ENCODE results near the gene DNAAF1. TPM values are rescaled to one million over a fixed set of nuclear protein-coding genes. Genes with fewer than 3 reads are reported as not detected.

The DNAAF1 gene
- total RNA-seq (ENCODE audit: low replicate concordance): 0.09 TPM in 1 of 2 replicates, not detected in the other

- TF ChIP-seq CTCF (IDR thresholded peaks at IDR 0.05; ENCODE audit: insufficient read depth, low read length): no peak
- H3K4me3 ChIP-seq (ENCODE audit: low read depth, low read length): peak within 1 kb of the TSS; percentile 86
- peak; percentile 72 for DNase-seq (ENCODE audit: low read depth)
Observed at GRCh38 chr16:84144859-84145639, at the start of gene DNAAF1, which contains the start of gene HSDL1. TSS of gene DNAAF1 (plus strand) at chr16:84145308. CDS start at chr16:84145441, 133 bp downstream. TSS of gene HSDL1 (minus strand) at chr16:84145177. CDS start at chr16:84131321, 13,856 bp downstream.

- no peak for DNase-seq (ENCODE audit: low read depth)
- no peak for TF ChIP-seq CTCF (IDR thresholded peaks at IDR 0.05; ENCODE audit: insufficient read depth, low read length)
Observed at GRCh38 chr16:84095466-84095865, 49.6 kb upstream of the DNAAF1 start.

GRCh38 chr16:84096447-84097005, 48.6 kb upstream of the DNAAF1 start:
- DNase-seq (ENCODE audit: low read depth): no peak
- TF ChIP-seq CTCF (IDR thresholded peaks at IDR 0.05; ENCODE audit: insufficient read depth, low read length): no peak
- H3K4me3 ChIP-seq (ENCODE audit: low read depth, low read length): no peak overlapping the region

More at GRCh38 chr16:84095466-84095865, 49.6 kb upstream of the DNAAF1 start:
- H3K4me3 ChIP-seq (ENCODE audit: low read depth, low read length): no peak overlapping the region

GRCh38 chr16:84098939-84099338, 46.2 kb upstream of the DNAAF1 start:
- no peak for DNase-seq (ENCODE audit: low read depth)
- H3K4me3 ChIP-seq (ENCODE audit: low read depth, low read length): no peak overlapping the region
- TF ChIP-seq CTCF (IDR thresholded peaks at IDR 0.05; ENCODE audit: insufficient read depth, low read length): no peak

DNA sequence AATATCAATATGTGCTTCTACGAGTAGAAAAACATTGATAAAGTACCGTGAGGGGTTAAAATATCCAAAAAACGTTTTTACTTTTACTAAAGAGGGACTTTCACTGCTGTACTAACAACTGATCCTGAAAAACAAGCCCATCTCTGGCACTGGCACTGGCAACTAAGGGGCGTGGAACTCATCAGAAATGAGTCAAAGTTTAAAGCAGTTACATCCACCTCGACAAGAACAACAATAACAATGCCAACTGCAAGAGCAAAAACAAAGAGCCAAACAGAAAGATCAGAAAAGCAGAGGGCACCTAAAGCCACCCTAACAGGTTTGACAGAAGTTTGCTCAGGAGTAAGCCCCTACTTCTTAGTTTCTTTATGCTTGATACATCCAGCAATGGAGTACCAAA, 41.4 kb upstream of the DNAAF1 start:
- H3K4me3 ChIP-seq (ENCODE audit: low read depth, low read length): no peak overlapping the region
- peak; percentile 30 for DNase-seq (ENCODE audit: low read depth)
- TF ChIP-seq CTCF (IDR thresholded peaks at IDR 0.05; ENCODE audit: insufficient read depth, low read length): no peak

DNA sequence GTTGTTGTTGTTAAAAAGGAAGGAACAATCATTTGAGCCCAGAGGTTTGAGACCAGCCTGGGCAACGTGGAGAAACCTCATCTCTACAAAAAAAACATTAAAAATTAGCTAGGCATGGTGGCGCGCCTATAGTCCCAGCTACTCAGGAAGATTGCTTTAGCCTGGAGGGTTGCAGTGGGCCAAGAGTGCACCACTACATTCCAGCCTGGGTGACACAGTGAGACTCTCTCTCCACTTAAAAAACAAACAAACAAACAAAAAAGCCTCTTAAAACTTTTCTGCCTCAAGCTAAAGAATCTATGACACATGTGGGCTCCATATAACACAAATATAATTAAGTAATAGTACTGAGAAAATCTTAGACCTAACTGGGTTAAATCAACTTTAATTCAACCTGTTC, 40.9 kb upstream of the DNAAF1 start:
- no peak for TF ChIP-seq CTCF (IDR thresholded peaks at IDR 0.05; ENCODE audit: insufficient read depth, low read length)
- H3K4me3 ChIP-seq (ENCODE audit: low read depth, low read length): no peak overlapping the region
- DNase-seq (ENCODE audit: low read depth): no peak

Data from fibroblast of the aortic adventitia (primary cell).